Erythroblast (primary cell): ENCODE data around the gene ATP2B1.

Experiments
- GATA1 ChIP-seq: IDR thresholded peaks from 2 replicates; pipeline ENCODE4 v1.6.1; 2011; ENCODE audit warnings: low read depth, mild to moderate bottlenecking, control low read depth, low read length, moderate library complexity
- POLR2A ChIP-seq: IDR thresholded peaks from 2 replicates; pipeline ENCODE4 v1.6.1; 2011; ENCODE audit warnings: mild to moderate bottlenecking, low read length

GRCh38 chr12:89686311-89686710 is 22.3 kb downstream of the ATP2B1 start:
- TF ChIP-seq POLR2A = no peak
- no peak for TF ChIP-seq GATA1
